ENCODE data around the gene SH3PXD2A.

Gene SH3PXD2A

GRCh38 chr10:103835096-103836050, 20.0 kb downstream of the SH3PXD2A start:
- Histone ChIP-seq H3K27me3 (no peaks in the 10 kb centered on the region), H3K4me1 (no peaks in the 10 kb centered on the region), H3K36me3 (no peaks in the 10 kb centered on the region), H3K4me3 (ENCODE audit: low read depth, low read length) (no peak overlapping the region), H3K9me3 (no peaks in the 10 kb centered on the region)
- TF ChIP-seq, protein P1, sequence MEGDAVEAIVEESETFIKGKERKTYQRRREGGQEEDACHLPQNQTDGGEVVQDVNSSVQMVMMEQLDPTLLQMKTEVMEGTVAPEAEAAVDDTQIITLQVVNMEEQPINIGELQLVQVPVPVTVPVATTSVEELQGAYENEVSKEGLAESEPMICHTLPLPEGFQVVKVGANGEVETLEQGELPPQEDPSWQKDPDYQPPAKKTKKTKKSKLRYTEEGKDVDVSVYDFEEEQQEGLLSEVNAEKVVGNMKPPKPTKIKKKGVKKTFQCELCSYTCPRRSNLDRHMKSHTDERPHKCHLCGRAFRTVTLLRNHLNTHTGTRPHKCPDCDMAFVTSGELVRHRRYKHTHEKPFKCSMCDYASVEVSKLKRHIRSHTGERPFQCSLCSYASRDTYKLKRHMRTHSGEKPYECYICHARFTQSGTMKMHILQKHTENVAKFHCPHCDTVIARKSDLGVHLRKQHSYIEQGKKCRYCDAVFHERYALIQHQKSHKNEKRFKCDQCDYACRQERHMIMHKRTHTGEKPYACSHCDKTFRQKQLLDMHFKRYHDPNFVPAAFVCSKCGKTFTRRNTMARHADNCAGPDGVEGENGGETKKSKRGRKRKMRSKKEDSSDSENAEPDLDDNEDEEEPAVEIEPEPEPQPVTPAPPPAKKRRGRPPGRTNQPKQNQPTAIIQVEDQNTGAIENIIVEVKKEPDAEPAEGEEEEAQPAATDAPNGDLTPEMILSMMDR (IDR thresholded peaks at IDR 0.05; ENCODE audit: low read depth, low read length), result no peak
- no peak for DNase-seq

- Histone ChIP-seq H3K9me3 (no peaks in the 10 kb centered on the region), H3K4me1 (no peaks in the 10 kb centered on the region), H3K27me3 (no peaks in the 10 kb centered on the region), H3K4me3 (ENCODE audit: low read depth, low read length) (no peak overlapping the region), H3K36me3 (no peaks in the 10 kb centered on the region)
- TF ChIP-seq, protein P1 (IDR thresholded peaks at IDR 0.05; ENCODE audit: low read depth, low read length), result no peak
- no peak for DNase-seq
Observed at GRCh38 chr10:103834436-103835095, 20.8 kb downstream of the SH3PXD2A start.

GRCh38 chr10:103833731-103834365, 21.5 kb downstream of the SH3PXD2A start:
- TF ChIP-seq, protein P1 (IDR thresholded peaks at IDR 0.05; ENCODE audit: low read depth, low read length), result no peak
- Histone ChIP-seq H3K9me3 (no peaks in the 10 kb centered on the region), H3K4me1 (no peaks in the 10 kb centered on the region), H3K36me3 (no peaks in the 10 kb centered on the region), H3K4me3 (ENCODE audit: low read depth, low read length) (no peak overlapping the region), H3K27me3 (no peaks in the 10 kb centered on the region)
- peak; percentile 20 for DNase-seq

DNA sequence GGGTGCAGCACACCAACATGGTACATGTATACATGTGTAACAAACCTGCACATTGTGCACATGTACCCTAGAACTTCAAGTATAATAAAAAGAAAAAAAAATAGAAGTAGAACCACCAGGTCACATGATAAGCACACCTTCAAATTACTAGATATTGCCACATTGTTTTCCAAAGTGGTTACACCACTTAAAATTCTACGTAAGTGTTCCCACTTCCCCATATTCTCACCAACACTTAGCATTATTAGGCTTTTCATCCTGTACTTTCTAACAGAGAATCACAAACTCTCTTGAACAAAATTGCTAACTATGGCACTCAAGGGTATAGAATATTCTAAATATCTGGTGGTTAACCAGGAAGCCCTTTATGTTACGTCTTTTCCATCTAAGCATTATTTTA, 22.6 kb downstream of the SH3PXD2A start:
- Histone ChIP-seq H3K36me3 (no peaks in the 10 kb centered on the region), H3K4me3 (ENCODE audit: low read depth, low read length) (no peak overlapping the region), H3K9me3 (no peaks in the 10 kb centered on the region), H3K27me3 (no peaks in the 10 kb centered on the region), H3K4me1 (no peaks in the 10 kb centered on the region)
- DNase-seq, result no peak
- TF ChIP-seq, protein P1 (IDR thresholded peaks at IDR 0.05; ENCODE audit: low read depth, low read length), result no peak

DNA sequence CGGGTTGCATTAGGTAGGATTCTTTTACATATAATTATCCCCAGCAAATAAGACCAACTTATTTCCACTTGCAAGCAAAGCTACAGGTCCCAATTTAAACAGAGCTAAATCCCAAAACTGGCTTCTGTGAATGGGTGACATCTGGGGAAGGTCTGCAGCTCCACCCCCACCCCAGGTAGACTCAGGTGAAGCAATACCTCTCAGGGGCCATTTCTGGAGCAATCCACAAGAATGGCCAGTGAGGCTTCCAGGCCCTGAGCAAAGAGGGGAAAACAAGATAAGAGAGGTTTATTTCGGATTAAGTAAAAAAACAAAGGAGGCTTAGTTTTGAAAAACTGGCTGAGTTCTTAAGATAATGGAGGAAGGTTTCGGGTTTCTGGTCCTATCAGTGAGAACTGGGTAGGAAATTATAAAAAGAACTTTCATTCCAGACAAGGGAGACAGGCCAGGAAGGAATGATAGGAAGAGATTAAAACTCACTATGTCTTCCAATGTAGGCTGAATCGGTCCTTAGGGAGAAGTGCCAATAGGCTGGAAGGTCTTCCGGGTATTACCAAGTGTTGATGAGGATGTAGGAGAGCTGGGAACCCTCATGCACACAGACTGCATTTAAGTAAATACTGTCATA, 25.4 kb downstream of the SH3PXD2A start:
- Histone ChIP-seq H3K9me3 (no peaks in the 10 kb centered on the region), H3K36me3 (no peaks in the 10 kb centered on the region), H3K4me1 (no peaks in the 10 kb centered on the region), H3K4me3 (ENCODE audit: low read depth, low read length) (no peak overlapping the region), H3K27me3 (no peaks in the 10 kb centered on the region)
- TF ChIP-seq, protein P1 (IDR thresholded peaks at IDR 0.05; ENCODE audit: low read depth, low read length), result no peak
- no peak for DNase-seq
